H1 (cell line): ENCODE measurements around the gene MAP2K7. TPM values are rescaled to one million over a fixed set of nuclear protein-coding genes. Genes with fewer than 3 reads are reported as not detected.

Experiments used
- ATF2 ChIP-seq: IDR thresholded peaks from 2 replicates; pipeline ENCODE4 v1.6.1; 2012; ENCODE audit warnings: low read length, inconsistent platforms
- BACH1 ChIP-seq: IDR thresholded peaks from 2 replicates; pipeline ENCODE4 v1.6.1; 2012; ENCODE audit warnings: low read length, improper control_type of control experiment
- BCL11A ChIP-seq, 2 experiments: IDR thresholded peaks; one replicate each; pipeline ENCODE4 v1.6.1; 2011; ENCODE audit warnings: low read depth in 2 of 2, low read length in 2 of 2, mild to moderate bottlenecking in 2 of 2
- CTCF ChIP-seq, 3 experiments: IDR thresholded peaks; 1 replicate in 2 of 3; 2 replicates in 1 of 3; pipeline versions ENCODE4 v1.5.1 to v1.6.1; 2011; ENCODE audit warnings: low read length in 3 of 3, mild to moderate bottlenecking in 3 of 3, inconsistent platforms in 2 of 3, low read depth in 1 of 3, moderate library complexity in 1 of 3; ENCODE audit not compliant: insufficient read depth in 1 of 3; ENCODE audit errors: control extremely low read depth in 1 of 3
- EZH2 ChIP-seq: fragments of 200-600 bp; sonication (generic); IDR thresholded peaks from 2 replicates; pipeline ENCODE4 v1.7.1; 2012; ENCODE audit warnings: low read depth, mild to moderate bottlenecking, moderate library complexity, low read length, inconsistent platforms; ENCODE audit not compliant: severe bottlenecking
- HDAC6 ChIP-seq: IDR thresholded peaks from one replicate; pipeline ENCODE4 v1.7.1; 2012; ENCODE audit warnings: low read depth, mild to moderate bottlenecking, inconsistent platforms, low read length, moderate library complexity
- KDM1A ChIP-seq: fragments of 200-600, 300-600 bp; sonication (generic); IDR thresholded peaks from 2 replicates; pipeline ENCODE4 v1.7.1; 2016; ENCODE audit warnings: mild to moderate bottlenecking, low read length, borderline replicate concordance
- KDM4A ChIP-seq: IDR thresholded peaks from one replicate; pipeline ENCODE4 v1.7.1; 2012; ENCODE audit warnings: low read depth, mild to moderate bottlenecking, moderate library complexity, low read length, inconsistent platforms; ENCODE audit not compliant: severe bottlenecking
- NANOG ChIP-seq: IDR thresholded peaks from 2 replicates; pipeline ENCODE4 v1.6.1; 2011; ENCODE audit warnings: low read length, low read depth, mild to moderate bottlenecking, inconsistent platforms; ENCODE audit not compliant: insufficient read depth, poor library complexity, severe bottlenecking
- POU5F1 ChIP-seq: IDR thresholded peaks from 2 replicates; pipeline ENCODE4 v1.6.1; 2011; ENCODE audit warnings: low read depth, mild to moderate bottlenecking, low read length, moderate library complexity
- RBBP5 ChIP-seq: IDR thresholded peaks from 2 replicates; pipeline ENCODE4 v1.7.1; 2012; ENCODE audit warnings: low read depth, mild to moderate bottlenecking, inconsistent platforms, low read length, moderate library complexity, borderline replicate concordance
- SAP30 ChIP-seq: fragments of 300-600 bp; sonication (generic); IDR thresholded peaks from 2 replicates; pipeline ENCODE4 v1.7.1; 2012; ENCODE audit warnings: low read length, moderate library complexity, mild to moderate bottlenecking, inconsistent platforms; ENCODE audit not compliant: insufficient read depth, insufficient replicate concordance
- SIRT6 ChIP-seq: IDR thresholded peaks from one replicate; pipeline ENCODE4 v1.7.1; 2012; ENCODE audit warnings: low read length, inconsistent platforms
- SIX5 ChIP-seq: IDR thresholded peaks from 2 replicates; pipeline ENCODE4 v1.6.1; 2011; ENCODE audit warnings: mild to moderate bottlenecking, low read depth, low read length
- SP4 ChIP-seq: IDR thresholded peaks from 2 replicates; pipeline ENCODE4 v1.6.1; 2012; ENCODE audit warnings: low read length, inconsistent platforms
- TCF12 ChIP-seq: IDR thresholded peaks from 2 replicates; pipeline ENCODE4 v1.6.1; 2011; ENCODE audit warnings: low read depth, mild to moderate bottlenecking, low read length
- ZNF274 ChIP-seq: IDR thresholded peaks from 2 replicates; pipeline ENCODE4 v1.7.0; 2012; ENCODE audit warnings: low read length, borderline replicate concordance; ENCODE audit errors: extremely low read depth
- polyA plus RNA-seq, 7 experiments: library from polyadenylated mRNA; depleted of rRNA in 3 of 7; stranded (reverse) in 5 of 7; unstranded in 2 of 7; fragments of >200 nt in 5 of 7; fragments of 200-250 nt in 2 of 7; gene quantifications; 1 replicate in 5 of 7; 2 replicates in 1 of 7; 4 replicates in 1 of 7; pipeline versions ENCODE4 v1.2.1 to v1.2.3, GENCODE V29; 2011 to 2013; ENCODE audit warnings: missing spikeins in 2 of 7, mixed read lengths in 2 of 7
- total RNA-seq: library from RNA; stranded (reverse); fragmentation: NEBNext Ultra II Directional; extraction: Animal tissue kit (Norgen Biotek cat#: 25700); gene quantifications from 2 replicates; pipeline ENCODE4 v1.2.1, GENCODE V29; 2021
- TF ChIP-seq, protein P1 (sequence below): IDR thresholded peaks from 2 replicates; pipeline ENCODE4 v1.6.1; 2012; ENCODE audit warnings: inconsistent platforms

Gene MAP2K7
- total and polyA plus RNA-seq, 2 of the 8 experiments (the other 6 are each of a cell fraction or from before 2014, with no cell fraction given) = 8.9 to 38.3 TPM

DNA sequence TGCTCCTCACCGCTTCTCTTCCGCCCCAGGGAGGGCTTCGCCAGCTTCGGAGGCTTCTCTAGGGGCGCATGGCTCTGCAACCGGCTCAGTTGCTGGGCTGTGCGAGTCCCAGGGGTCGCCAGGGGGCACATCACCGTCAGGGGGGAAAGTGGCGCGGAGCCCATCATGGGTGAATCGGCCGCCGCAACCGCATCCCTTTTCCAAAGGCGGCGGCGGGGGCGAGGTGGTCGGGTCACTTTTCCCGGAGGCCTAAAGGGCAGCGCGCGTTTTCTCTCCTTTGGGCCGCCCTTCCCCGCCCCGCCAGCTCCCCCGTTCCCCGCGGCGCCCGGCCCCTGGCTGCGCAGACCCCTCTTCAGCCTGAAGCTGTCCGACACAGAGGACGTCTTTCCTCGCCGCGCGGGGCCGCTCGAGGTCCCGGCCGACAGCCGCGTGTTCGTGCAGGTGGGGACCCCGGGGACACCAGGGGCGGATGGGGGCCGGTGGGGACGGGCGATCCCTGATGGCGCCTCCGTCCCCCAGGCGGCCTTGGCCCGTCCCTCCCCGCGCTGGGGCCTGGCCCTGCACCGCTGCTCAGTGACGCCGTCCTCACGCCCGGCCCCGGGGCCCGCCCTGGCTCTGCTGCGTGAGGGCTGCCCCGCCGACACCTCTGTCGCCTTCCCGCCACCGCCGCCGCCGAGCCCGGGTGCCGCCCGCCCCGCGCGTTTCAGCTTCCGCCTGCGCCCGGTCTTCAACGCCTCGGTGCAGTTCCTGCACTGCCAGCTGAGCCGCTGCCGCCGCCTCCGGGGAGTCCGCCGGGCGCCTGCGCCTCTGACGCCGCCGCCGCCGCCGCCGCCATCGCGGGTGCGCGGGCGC, 12.7 kb downstream of the MAP2K7 start (continued):
- TF ChIP-seq CTCF (IDR thresholded peaks at IDR 0.05; ENCODE audit: control extremely low read depth in 1 of 3, insufficient read depth in 1 of 3, low read depth in 1 of 3, low read length in 3 of 3) = peak in 2 of 3 experiments; percentile 30 to 40; a peak in 3 of 4 replicates
- TF ChIP-seq TCF12 = no peak
- TF ChIP-seq NANOG = no peak
- no peak for TF ChIP-seq SIX5
- no peak for TF ChIP-seq SAP30
- TF ChIP-seq BCL11A (IDR thresholded peaks at IDR 0.05; ENCODE audit: low read depth in 2 of 2, low read length in 2 of 2) = no peak
- no peak for TF ChIP-seq SIRT6
- TF ChIP-seq, protein P1, sequence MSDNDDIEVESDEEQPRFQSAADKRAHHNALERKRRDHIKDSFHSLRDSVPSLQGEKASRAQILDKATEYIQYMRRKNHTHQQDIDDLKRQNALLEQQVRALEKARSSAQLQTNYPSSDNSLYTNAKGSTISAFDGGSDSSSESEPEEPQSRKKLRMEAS = peak; percentile 29; the same call in 1 of the 2 replicates
- TF ChIP-seq KDM1A = no peak
- no peak for TF ChIP-seq HDAC6
- no peak for TF ChIP-seq ATF2
- TF ChIP-seq EZH2 = peak; percentile 43
- TF ChIP-seq RBBP5 = no peak; the same call in 1 of the 2 replicates
- peak; percentile 90 for TF ChIP-seq KDM4A
- no peak for TF ChIP-seq BACH1
- TF ChIP-seq POU5F1 = no peak
- TF ChIP-seq ZNF274 = no peak
- TF ChIP-seq SP4 = no peak
